Embryonic facial prominence (tissue), 1 donor: ENCODE data around the gene DOK4.
"Not testable (repeated sequence)": the region's sequence is repeated elsewhere in the genome, so short reads cannot be mapped to it uniquely, and the experiment has no call there.

Experiments used
- DNase-seq: peaks from one replicate; pipeline ENCODE4 v3.0.0-alpha.2; 2016; ENCODE audit errors: extremely low spot score

DOK4 gene

GRCh38 chr16:57502048-57502775 lies 15.9 kb upstream of the DOK4 start:
- DNase-seq = no peak

- no peak for DNase-seq
These were observed 15.2 kb upstream of the DOK4 start for GRCh38 chr16:57501492-57501891.

DNA sequence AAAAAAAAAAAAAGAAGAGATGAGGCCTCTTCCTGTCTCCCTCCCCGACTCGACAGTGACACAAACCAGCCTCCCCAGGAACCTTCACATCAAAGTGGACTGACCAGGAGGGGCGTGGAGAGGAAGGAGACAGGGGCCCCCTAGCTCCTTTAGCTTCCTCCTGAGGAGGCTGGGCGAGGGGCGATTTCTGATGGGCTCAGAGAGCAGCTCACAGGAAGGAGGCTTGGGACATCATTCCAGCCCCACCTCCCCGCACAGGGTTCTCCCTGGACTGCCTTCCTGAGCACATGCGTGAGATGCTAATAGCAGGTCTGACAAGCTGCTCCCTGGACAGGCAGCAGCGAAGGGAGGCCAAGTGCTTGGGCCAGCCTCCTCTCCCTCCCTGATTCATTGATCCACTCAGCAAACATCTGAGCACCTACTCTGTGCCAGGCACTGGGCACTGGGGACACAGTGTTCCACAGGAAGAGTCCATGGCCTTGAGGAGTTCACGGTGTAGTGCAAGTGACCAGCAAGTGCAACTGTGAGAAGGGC lies 14.4 kb upstream of the DOK4 start:
- DNase-seq = no peak

DNA sequence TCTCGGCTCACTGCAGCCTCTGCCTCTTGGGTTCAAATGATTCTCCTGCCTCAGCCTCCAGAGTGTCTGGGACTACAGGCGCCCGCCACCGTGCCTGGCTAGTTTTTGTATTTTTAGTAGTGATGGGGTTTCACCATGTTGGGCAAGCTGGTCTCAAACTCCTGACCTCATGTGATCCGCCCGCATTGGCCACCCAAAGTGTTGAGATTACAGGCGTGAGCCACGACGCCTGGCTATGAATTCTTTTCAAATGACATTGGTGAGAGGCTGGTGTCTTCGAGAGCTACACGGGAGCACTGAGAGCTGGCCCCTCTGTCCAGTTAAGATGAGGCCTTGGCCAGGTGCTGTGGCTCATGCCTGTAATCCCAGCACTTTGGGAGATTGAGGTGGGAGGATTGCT lies 13.6 kb upstream of the DOK4 start:
- DNase-seq = not testable (repeated sequence)

DNA sequence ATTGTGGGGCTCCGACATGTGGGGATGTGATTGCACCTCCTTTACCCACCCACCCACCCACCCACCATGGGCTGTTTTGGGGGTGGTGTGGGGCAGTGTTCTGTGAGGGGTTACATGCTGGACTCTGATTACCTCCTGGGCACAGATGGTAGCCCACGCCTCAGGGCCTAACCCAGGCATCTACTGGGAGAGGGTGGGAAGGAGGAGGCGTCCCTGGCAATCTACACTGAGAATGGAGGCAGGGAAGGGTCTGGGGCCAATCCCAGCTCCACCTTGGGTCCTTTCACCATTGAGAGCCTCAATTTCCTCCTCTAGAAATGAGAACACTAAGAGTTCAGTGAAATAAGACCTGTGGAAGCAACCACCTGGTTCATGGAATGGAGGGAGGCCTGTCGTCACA lies 11.7 kb upstream of the DOK4 start:
- DNase-seq = no peak

DNA sequence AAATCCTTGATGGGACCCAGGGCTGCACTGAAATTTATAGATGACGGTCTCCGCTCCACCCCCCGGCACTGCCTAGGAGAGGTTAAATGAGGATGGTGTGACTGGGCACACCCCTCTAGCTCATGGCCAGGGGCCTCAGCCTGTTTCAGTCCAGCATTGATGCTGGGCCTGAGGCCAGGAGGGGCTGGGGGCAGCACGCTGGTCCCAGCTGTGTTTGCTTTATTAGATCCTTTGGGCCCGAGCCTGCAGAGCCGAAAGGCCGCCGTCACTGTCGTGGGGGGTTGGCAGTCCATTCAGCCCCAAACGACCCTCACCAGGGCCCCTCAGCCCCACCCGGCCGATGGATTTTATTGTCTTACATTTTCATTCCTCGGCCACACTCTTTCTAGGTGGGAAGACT lies 10.8 kb upstream of the DOK4 start:
- no peak for DNase-seq

GRCh38 chr16:57493767-57494166 lies 7.5 kb upstream of the DOK4 start:
- no peak for DNase-seq

DNA sequence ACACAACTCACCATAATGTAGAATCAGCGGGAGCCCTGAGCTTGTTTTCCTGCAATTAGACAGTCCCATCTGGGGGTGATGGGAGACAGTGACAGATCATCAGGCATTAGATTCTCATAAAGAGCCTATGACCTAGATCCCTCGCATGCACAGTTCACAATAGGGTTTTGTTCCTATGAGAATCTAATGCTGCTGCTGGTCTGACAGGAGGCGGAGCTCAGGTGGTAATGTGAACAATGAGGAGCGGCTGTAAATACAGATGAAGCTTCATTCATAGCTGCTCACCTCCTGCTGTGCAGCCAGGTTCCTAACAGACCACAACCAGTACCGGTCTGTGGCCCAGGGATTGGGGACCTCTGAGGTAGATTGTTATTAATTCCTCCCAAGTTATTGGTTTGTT lies 2.9 kb upstream of the DOK4 start:
- no peak for DNase-seq

- no peak for DNase-seq
These were observed 853 bp upstream of the DOK4 start for GRCh38 chr16:57486858-57487834.

GRCh38 chr16:57485091-57485915 lies 990 bp downstream of the DOK4 start:
- DNase-seq = no peak

GRCh38 chr16:57484515-57485005 lies 1.7 kb downstream of the DOK4 start:
- DNase-seq = no peak

DNA sequence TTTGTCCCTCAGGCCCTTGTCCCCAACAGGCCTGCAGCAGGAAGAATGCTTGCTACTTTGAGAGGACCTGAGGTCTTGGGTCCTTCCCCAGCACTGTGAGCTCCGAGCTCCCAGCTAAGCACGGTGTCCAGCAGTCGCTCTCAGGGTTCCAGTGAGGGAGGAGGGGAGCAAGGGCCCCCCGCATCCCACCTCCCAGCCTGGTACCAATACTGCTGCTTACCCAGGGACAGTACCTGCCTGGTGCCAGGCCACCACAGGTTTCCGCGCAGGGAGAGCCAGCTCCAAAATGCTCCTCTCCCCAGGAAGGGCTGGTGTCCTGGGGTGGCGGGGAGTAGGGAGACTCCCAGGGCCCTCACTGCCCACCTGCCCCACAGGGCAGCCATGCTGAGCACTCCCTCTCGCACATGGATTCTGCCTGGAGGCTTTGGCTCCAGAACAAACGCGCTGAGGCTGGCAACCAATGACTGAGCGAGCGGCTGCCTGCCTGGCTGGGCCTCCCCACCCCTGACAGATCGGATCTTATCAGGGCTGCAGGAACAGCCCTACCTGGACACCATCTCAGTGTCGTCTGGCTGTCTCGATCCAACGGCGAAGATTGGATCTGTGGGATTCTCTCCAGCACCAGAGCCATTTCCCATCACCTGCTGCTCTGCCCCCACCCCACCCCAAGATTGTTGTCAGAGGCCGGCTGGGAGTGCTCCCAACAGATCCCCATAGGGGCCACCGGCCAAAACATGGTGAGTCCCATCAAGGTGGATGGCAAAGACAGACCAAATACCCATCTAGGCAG lies 2.4 kb downstream of the DOK4 start:
- no peak for DNase-seq

DNA sequence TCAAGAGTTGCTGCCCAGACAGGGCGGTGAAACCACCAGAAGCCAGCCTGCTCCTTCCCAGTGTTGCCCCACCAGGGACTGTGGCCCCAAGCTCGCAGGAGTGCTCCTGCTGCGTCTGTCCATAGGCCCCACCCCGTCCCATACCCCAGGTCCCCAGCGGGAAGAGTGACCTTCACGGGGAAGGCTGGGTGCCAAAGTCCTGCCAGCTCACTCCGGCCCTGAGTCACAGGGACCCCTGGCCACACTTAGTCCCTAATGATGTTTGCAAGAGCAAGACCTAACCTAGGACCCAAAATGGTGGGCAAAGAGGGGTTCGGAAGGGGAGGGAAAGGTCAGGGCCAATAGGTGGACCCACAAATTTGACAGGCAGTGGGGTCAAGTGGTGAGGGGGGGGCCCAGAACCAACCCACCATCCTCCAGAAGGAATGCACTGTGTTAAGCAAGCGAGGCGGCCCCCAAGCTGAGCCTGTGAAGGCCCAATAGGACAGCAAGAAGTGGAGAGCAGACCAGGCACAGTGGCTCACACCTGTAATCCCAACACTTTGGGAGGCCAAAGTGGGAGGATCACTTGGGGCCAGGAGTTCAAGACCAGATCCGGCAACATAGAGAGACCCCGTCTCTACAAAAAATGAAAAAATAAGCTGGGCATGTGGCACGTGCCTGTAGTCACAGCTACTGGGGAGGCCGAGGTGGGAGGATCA lies 3.3 kb downstream of the DOK4 start:
- DNase-seq = no peak

DNA sequence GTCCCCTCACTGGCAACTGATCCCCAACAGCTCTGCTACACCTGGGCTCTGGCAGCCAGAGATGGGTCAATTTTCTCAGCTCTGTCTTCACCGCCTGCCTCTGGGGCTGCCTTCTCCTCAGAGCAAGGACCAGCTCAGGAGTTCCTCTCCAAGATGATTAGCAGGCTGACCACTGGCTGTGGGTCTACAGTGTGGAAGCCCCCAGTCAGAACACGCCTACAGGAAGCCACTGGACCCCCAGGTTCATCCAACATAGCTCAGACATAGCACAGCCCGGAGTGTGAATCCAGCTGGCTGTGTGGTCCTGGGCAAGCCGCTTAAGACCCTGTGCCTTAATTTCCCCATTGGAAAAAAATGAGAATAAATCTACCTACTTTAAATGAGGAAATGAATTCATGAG lies 4.9 kb downstream of the DOK4 start:
- DNase-seq = no peak

- DNase-seq = no peak
These were observed 5.5 kb downstream of the DOK4 start for GRCh38 chr16:57480754-57481230.

DNA sequence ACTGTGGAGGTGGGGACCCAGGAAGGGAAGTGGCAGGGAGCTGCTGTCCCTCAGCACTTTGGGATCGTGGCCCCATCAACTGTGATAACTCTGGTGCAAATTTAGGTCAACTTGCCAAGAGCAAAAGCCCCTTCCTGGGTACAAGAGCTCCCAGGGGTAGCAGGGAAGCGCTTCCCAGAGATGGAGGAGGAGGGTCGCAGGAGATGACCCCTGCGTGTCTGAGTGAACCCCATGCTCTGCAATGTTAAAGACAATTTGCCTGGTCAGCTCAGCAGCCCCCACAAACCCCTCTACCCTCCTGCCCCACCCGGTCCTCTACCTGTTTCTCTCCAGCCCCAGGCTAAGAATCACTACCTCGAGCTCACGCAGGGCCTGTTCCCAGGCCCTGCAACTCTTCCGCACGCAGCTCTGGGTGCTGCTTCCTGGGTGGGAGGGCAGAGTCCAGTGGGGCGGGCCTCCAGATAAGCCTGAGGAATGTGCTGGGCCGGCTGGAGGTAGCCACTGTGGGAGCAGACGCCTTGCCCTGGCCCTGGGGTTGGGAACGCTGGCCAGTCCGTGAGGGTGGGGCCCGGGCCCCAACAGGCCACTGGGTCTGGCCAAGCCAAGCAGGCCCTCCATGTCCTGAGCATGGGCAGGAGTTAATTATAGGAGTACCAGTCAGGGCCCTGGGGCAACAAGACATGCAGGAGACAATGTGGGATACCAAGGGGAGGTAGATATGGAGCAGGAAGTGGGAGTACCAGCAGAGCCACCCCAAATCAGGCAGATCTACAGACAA lies 6.1 kb downstream of the DOK4 start:
- no peak for DNase-seq

GRCh38 chr16:57479205-57479975 lies 6.9 kb downstream of the DOK4 start:
- no peak for DNase-seq

DNA sequence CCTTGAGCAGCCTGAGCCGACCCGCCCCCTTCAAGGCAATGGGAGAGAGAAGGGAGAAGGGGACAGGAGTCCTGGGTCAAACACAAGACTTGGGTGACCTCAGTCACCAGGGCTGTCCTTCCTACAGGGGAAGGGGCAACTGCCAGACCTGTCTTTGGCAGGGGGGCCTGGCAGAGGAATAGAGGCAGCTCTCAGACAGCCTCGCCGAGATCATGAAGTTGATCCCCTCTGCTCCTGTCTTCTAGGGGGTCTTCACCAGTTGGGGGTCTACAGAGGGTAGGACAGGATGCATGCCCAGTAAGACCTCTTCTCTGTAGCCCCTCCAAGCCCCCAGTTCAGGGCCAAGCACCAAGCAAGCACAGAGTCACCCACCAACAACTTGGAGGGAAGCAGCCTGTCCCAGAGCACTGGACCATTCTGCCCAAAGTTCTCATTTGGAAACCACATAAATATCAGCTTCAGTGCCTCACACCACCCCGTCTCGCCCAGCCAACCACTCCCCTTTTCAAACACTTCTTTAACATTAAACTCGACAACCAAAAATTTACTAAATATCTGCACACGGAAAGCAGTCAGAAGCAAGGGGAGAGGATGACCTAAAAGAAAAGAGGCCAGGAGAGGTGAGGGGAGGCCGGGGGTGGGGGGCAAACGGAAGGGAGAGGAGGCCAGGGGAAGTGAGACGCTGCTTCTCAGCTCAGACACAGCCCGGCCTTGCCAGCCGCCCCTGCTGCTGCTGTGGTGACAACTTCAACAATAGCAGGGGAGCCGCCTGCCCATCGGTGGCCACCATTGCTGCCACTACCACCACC lies 7.7 kb downstream of the DOK4 start:
- DNase-seq = no peak
